PC-3 (cell line): ENCODE measurements around the gene DUSP22. TPM values are rescaled to one million over a fixed set of nuclear protein-coding genes. Genes with fewer than 3 reads are reported as not detected.

Experiments used
- ATAC-seq: fragments of 200-7000 bp; cut with Tn5 transposase; 2 replicates; pipeline ENCODE4 v1.9.1; 2020; ENCODE audit warnings: mild to moderate bottlenecking, moderate library complexity
- BruUV-seq: library from RNA; stranded (reverse); fragments of 400-500 nt; replicated peaks from 2 replicates; lab custom pipeline; 2021; lab: Mats Ljungman, UMichigan
- CTCF ChIA-PET: fragments of 300-600 bp; sonication (Branson Sonifier 250); formaldehyde crosslinking; loops from one replicate; lab custom pipeline; 2022; ENCODE audit warnings: antibody characterized with exemption; lab: Charles Lee
- POLR2A ChIA-PET: fragments of 300-600 bp; sonication (Branson Sonifier 250); formaldehyde crosslinking; loops from one replicate; lab custom pipeline; 2022; ENCODE audit warnings: antibody characterized with exemption; ENCODE audit not compliant: unreplicated experiment; lab: Charles Lee
- DNase-seq: peaks from one replicate; pipeline ENCODE4 v3.0.0-alpha.2; 2015
- H2AFZ ChIP-seq: fragments of 300-600 bp; sonication (generic); 2 replicates; pipeline ENCODE4 v1.6.0; 2016; ENCODE audit warnings: antibody characterized with exemption, low read length
- H3F3A ChIP-seq: fragments of 300-600 bp; sonication (generic); one replicate; pipeline ENCODE4 v1.6.0; 2017; ENCODE audit warnings: antibody characterized with exemption, low read length, control low read depth, mild to moderate bottlenecking; ENCODE audit not compliant: unreplicated experiment
- H3K27ac ChIP-seq: fragments of 300-600 bp; sonication (generic); 2 replicates; pipeline ENCODE4 v1.5.1; 2016; ENCODE audit warnings: mild to moderate bottlenecking, low read length
- H3K27me3 ChIP-seq: fragments of 300-600 bp; sonication (generic); 2 replicates; pipeline ENCODE4 v1.6.1; 2016; ENCODE audit warnings: low read length, mixed read lengths
- H3K36me3 ChIP-seq: fragments of 300-600 bp; sonication (generic); 2 replicates; pipeline ENCODE4 v1.6.1; 2016; ENCODE audit warnings: low read depth, mixed run types, low read length, mixed read lengths
- H3K4me1 ChIP-seq: fragments of 300-600 bp; sonication (generic); 2 replicates; pipeline ENCODE4 v1.5.1; 2016; ENCODE audit warnings: low read length; ENCODE audit not compliant: insufficient read depth
- H3K4me2 ChIP-seq: fragments of 300-600 bp; sonication (generic); 2 replicates; pipeline ENCODE4 v1.6.0; 2016; ENCODE audit warnings: low read length
- H3K4me3 ChIP-seq: fragments of 300-600 bp; sonication (generic); 2 replicates; pipeline ENCODE4 v1.5.1; 2016; ENCODE audit warnings: mild to moderate bottlenecking, low read length, mixed read lengths
- H3K79me2 ChIP-seq: fragments of 300-600 bp; sonication (generic); 2 replicates; pipeline ENCODE4 v1.6.1; 2017; ENCODE audit warnings: low read length, mixed read lengths
- H3K9ac ChIP-seq: fragments of 300-600 bp; sonication (generic); 2 replicates; pipeline ENCODE4 v1.6.0; 2016; ENCODE audit warnings: mild to moderate bottlenecking, low read length
- H3K9me2 ChIP-seq: fragments of 300-600 bp; sonication (generic); replicated peaks from 2 replicates; pipeline ENCODE4 v1.6.1; 2016; ENCODE audit warnings: mixed run types, low read length, mixed read lengths
- H3K9me3 ChIP-seq: fragments of 300-600 bp; sonication (generic); 2 replicates; pipeline ENCODE4 v1.6.1; 2016; ENCODE audit warnings: low read length, mixed read lengths
- H4K20me1 ChIP-seq: fragments of 300-600 bp; sonication (generic); 2 replicates; pipeline ENCODE4 v1.6.1; 2016; ENCODE audit warnings: low read length, mixed read lengths
- CTCF ChIP-seq: fragments of 300-600 bp; sonication (generic); conservative IDR thresholded peaks from 2 replicates; pipeline ENCODE4 v1.5.1; 2017; ENCODE audit warnings: antibody characterized with exemption, low read depth, mild to moderate bottlenecking, low read length
- EZH2 ChIP-seq: fragments of 300-600 bp; sonication (generic); IDR thresholded peaks from one replicate; pipeline ENCODE4 v1.6.1; 2017; ENCODE audit warnings: antibody characterized with exemption, mild to moderate bottlenecking, low read length; ENCODE audit not compliant: unreplicated experiment
- EZH2phosphoT487 ChIP-seq: fragments of 300-600 bp; sonication (generic); IDR thresholded peaks from 2 replicates; pipeline ENCODE4 v1.6.1; 2018; ENCODE audit warnings: mild to moderate bottlenecking, antibody characterized with exemption, low read length, borderline replicate concordance
- intact Hi-C: fragments of 100-400 bp; cut with micrococcal nuclease; formaldehyde crosslinking; loops from 2 replicates; pipeline ENCODE4 v1.9.0; 2023
- total RNA-seq: library from RNA; depleted of rRNA; stranded (reverse); fragments of >200 nt; gene quantifications from 2 replicates; pipeline ENCODE4 v1.2.3, GENCODE V29; 2014

Gene DUSP22
- total RNA-seq, 1 experiment from 2014 or later = 37.8 TPM

- POLR2A ChIA-PET = no interaction called here
- Histone ChIP-seq H3K27ac (no peak overlapping the region), H3K27me3 (no peaks in the 10 kb centered on the region), H3K36me3 (no peaks in the 10 kb centered on the region), H3K4me2 (no peak overlapping the region), H2AFZ (no peak overlapping the region), H4K20me1 (no peaks in the 10 kb centered on the region), H3K4me3 (no peak overlapping the region), H3K9me3 (no peaks in the 10 kb centered on the region), H3K9ac (no peak overlapping the region), H3K4me1 (peaks cover 15% of the 10 kb centered on the region), H3K79me2 (peaks cover 20% of the 10 kb centered on the region), H3K9me2 (no peaks in the 10 kb centered on the region), H3F3A (no peaks in the 10 kb centered on the region)
- intact Hi-C loops = loop anchor here (10.0 kb wide), 1 partner anchor 250 kb away; no protein-coding TSS in a partner anchor
- CTCF ChIA-PET = no interaction called here
- ATAC-seq = no peak
- BruUV-seq = no TSS peak
- no peak for DNase-seq
- TF ChIP-seq CTCF = no peak
- no peak for TF ChIP-seq EZH2
- no peak for TF ChIP-seq EZH2phosphoT487
Observed at GRCh38 chr6:294656-295565, 2.6 kb downstream of the DUSP22 start.

GRCh38 chr6:296151-297122, 4.2 kb downstream of the DUSP22 start:
- H3K4me1 ChIP-seq = peaks cover 9% of the 10 kb centered on the region

More at GRCh38 chr6:296151-297122, 4.2 kb downstream of the DUSP22 start:
- no peak overlapping the region for H3K4me2 ChIP-seq
- ATAC-seq (no peak), DNase-seq (no peak)
- H3K27me3 ChIP-seq = no peaks in the 10 kb centered on the region
- no peaks in the 10 kb centered on the region for H3F3A ChIP-seq
- H3K36me3 ChIP-seq = no peaks in the 10 kb centered on the region
- intact Hi-C loops = loop anchor here (10.0 kb wide), 1 partner anchor 248 kb away; no protein-coding TSS in a partner anchor
- no peaks in the 10 kb centered on the region for H3K9me2 ChIP-seq
- CTCF ChIA-PET = no interaction called here
- H3K9ac ChIP-seq = no peak overlapping the region
- H2AFZ ChIP-seq = no peak overlapping the region
- H4K20me1 ChIP-seq = no peaks in the 10 kb centered on the region
- TF ChIP-seq CTCF (peak; percentile 34; the same call in 1 of the 2 replicates), EZH2 (no peak)
- no peak overlapping the region for H3K4me3 ChIP-seq
- H3K79me2 ChIP-seq = peaks cover 20% of the 10 kb centered on the region
- POLR2A ChIA-PET = no interaction called here
- no peak overlapping the region for H3K27ac ChIP-seq
- no peaks in the 10 kb centered on the region for H3K9me3 ChIP-seq
- BruUV-seq = no TSS peak
